Activated CD8-positive, alpha-beta T cell treated with anti-CD3 and anti-CD28 coated beads, Interleukin-2, amount 10 ng/mL, durations not matched to agents 7 days and 5 days (primary cell): ENCODE data around the gene MACROH2A2. TPM values are rescaled to one million over a fixed set of nuclear protein-coding genes. Genes with fewer than 3 reads are reported as not detected.
"Not testable (repeated sequence)": the region's sequence is repeated elsewhere in the genome, so short reads cannot be mapped to it uniquely, and the experiment has no call there.

Experiments
- ATAC-seq: fragments of 150-1000 bp; cut with Tn5 transposase; one replicate; pipeline ENCODE4 v1.10.0; 2021; ENCODE audit warnings: moderate library complexity
- CTCF ChIA-PET: fragments of 350-600 bp; sonication (Branson Sonifier 250); formaldehyde crosslinking; loops from one replicate; lab custom pipeline; 2021; ENCODE audit warnings: antibody characterized with exemption; lab: Charles Lee
- POLR2A ChIA-PET: fragments of 350-600 bp; sonication (Branson Sonifier 250); formaldehyde crosslinking; loops from one replicate; lab custom pipeline; 2021; ENCODE audit warnings: antibody characterized with exemption; lab: Charles Lee
- DNase-seq: peaks from one replicate; pipeline ENCODE4 v3.0.0-alpha.2; 2020
- H3K27ac Mint-ChIP-seq: one replicate; pipeline ENCODE4 v1.8.0; 2021; ENCODE audit warnings: mild to moderate bottlenecking, mixed read lengths
- H3K27me3 Mint-ChIP-seq: one replicate; pipeline ENCODE4 v1.8.0; 2021; ENCODE audit warnings: low read depth, mixed read lengths
- H3K36me3 Mint-ChIP-seq: one replicate; pipeline ENCODE4 v1.8.0; 2021; ENCODE audit warnings: low read depth, mixed read lengths
- H3K4me1 Mint-ChIP-seq: one replicate; pipeline ENCODE4 v1.8.0; 2021; ENCODE audit warnings: low read depth, mixed read lengths
- H3K4me3 Mint-ChIP-seq: one replicate; pipeline ENCODE4 v1.8.0; 2021; ENCODE audit warnings: mild to moderate bottlenecking, mixed read lengths
- H3K9me3 Mint-ChIP-seq: one replicate; pipeline ENCODE4 v1.8.0; 2022; ENCODE audit warnings: mixed read lengths; ENCODE audit not compliant: insufficient read depth
- total RNA-seq, 2 experiments: library from RNA; stranded (reverse); gene quantifications; one replicate each; pipeline ENCODE4 v1.2.3, GENCODE V29; 2021

MACROH2A2 gene
- total RNA-seq, 2 experiments from 2014 or later: 6.2 to 7.4 TPM

DNA sequence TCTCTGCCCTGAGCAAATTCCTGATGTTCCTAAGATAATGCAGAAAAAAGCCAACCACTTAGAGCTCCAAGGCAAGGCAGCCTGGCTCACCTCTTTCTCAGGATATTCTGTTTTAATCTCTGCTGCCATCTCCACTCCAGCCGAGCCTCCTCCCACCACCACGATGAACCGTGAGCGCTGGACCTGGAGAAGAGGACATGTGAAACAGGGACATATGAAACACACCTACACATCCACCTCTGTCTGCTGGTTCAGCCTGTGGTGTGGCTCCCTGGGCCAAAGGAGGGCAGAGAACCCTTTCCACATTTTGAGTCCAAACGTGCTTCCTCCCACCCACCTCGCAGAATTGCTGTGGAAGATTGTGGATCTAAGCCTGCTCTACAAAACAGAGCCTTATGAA is 67.8 kb downstream of the MACROH2A2 start:
- Mint-ChIP-seq H3K27me3 (no peaks in the 10 kb centered on the region), H3K4me1 (peaks cover 22% of the 10 kb centered on the region), H3K9me3 (no peaks in the 10 kb centered on the region), H3K36me3 (peaks cover 14% of the 10 kb centered on the region), H3K4me3 (no peak overlapping the region), H3K27ac (no peak overlapping the region)
- CTCF ChIA-PET: interaction anchor here (1.1 to 6.7 kb wide), 2 partner anchors 25 to 27 kb away, joined by 3 to 97 read pairs; partner anchors contain the start of gene TYSND1
- ATAC-seq: no peak
- POLR2A ChIA-PET: no interaction called here
- DNase-seq: no peak

- POLR2A ChIA-PET: interaction anchor here (0.9 kb wide), 1 partner anchor 23 kb away, joined by 3 read pairs; no protein-coding TSS in a partner anchor
- CTCF ChIA-PET: interaction anchor here (1.1 kb wide), 1 partner anchor 28 kb away, joined by 3 read pairs; no protein-coding TSS in a partner anchor
Observed at GRCh38 chr10:70121281-70121949, 68.8 kb downstream of the MACROH2A2 start.

GRCh38 chr10:70122742-70123141 is 70.1 kb downstream of the MACROH2A2 start:
- ChIA-PET POLR2A (interaction anchor here (0.9 kb wide), 1 partner anchor 21 kb away, joined by 3 read pairs; no protein-coding TSS in a partner anchor), CTCF (interaction anchor here (1.9 kb wide), 1 partner anchor 23 kb away, joined by 11 read pairs; the partner anchor contains the start of gene TYSND1)

More at GRCh38 chr10:70121281-70121949, 68.8 kb downstream of the MACROH2A2 start:
- H3K4me1 Mint-ChIP-seq: peaks cover 20% of the 10 kb centered on the region
- DNase-seq (no peak), ATAC-seq (no peak)
- H3K9me3 Mint-ChIP-seq: no peaks in the 10 kb centered on the region
- no peak overlapping the region for H3K27ac Mint-ChIP-seq
- H3K36me3 Mint-ChIP-seq: peaks cover 14% of the 10 kb centered on the region
- H3K27me3 Mint-ChIP-seq: no peaks in the 10 kb centered on the region
- no peak overlapping the region for H3K4me3 Mint-ChIP-seq

GRCh38 chr10:70123166-70123565 is 70.5 kb downstream of the MACROH2A2 start:
- H3K9me3 Mint-ChIP-seq, H3K27me3 Mint-ChIP-seq, POLR2A ChIA-PET, H3K4me3 Mint-ChIP-seq, ATAC-seq, H3K27ac Mint-ChIP-seq, DNase-seq: not testable (repeated sequence)
- H3K4me1 Mint-ChIP-seq: peaks cover 17% of the 10 kb centered on the region
- peaks cover 14% of the 10 kb centered on the region for H3K36me3 Mint-ChIP-seq
- CTCF ChIA-PET: interaction anchor here (1.0 to 1.9 kb wide), 2 partner anchors 22 to 23 kb away, joined by 3 to 11 read pairs; partner anchors contain the start of gene TYSND1

More at GRCh38 chr10:70122742-70123141, 70.1 kb downstream of the MACROH2A2 start:
- Mint-ChIP-seq H3K36me3 (peaks cover 14% of the 10 kb centered on the region), H3K27me3 (no peaks in the 10 kb centered on the region), H3K4me1 (peaks cover 17% of the 10 kb centered on the region), H3K9me3 (no peaks in the 10 kb centered on the region), H3K27ac (no peak overlapping the region), H3K4me3 (no peak overlapping the region)
- ATAC-seq (no peak), DNase-seq (no peak)

DNA sequence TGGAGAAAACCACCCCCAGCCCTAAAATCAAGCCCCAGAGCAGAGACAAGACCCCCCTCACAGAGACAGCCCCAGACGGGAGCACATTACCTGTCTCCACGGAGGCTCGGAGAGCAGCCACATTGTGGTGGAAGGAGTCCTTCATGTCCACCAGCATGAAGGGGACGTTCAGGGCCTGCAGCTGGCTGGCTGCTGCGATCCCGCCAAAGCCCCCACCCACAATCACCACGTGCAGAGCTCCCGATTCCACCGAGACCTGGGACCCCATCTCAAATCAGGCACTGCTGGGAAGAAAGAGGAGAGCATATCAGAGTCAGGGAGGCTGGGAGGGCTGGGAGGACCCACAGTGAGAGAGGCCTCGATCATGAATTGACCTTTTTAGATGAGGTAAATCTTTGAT is 71.2 kb downstream of the MACROH2A2 start:
- DNase-seq (no peak), ATAC-seq (no peak)
- ChIA-PET POLR2A (no interaction called here), CTCF (interaction anchor here (1.0 to 4.4 kb wide), 3 partner anchors 7 to 22 kb away, joined by 3 to 38 read pairs (median 11); partner anchors contain the start of gene TYSND1)
- peaks cover 17% of the 10 kb centered on the region for H3K4me1 Mint-ChIP-seq
- peaks cover 14% of the 10 kb centered on the region for H3K36me3 Mint-ChIP-seq
- no peaks in the 10 kb centered on the region for H3K9me3 Mint-ChIP-seq
- no peaks in the 10 kb centered on the region for H3K27me3 Mint-ChIP-seq
- H3K27ac Mint-ChIP-seq: no peak overlapping the region
- H3K4me3 Mint-ChIP-seq: no peak overlapping the region

GRCh38 chr10:70124415-70124814 is 71.8 kb downstream of the MACROH2A2 start:
- Mint-ChIP-seq H3K27ac (no peak overlapping the region), H3K27me3 (no peaks in the 10 kb centered on the region), H3K9me3 (no peaks in the 10 kb centered on the region), H3K4me3 (no peak overlapping the region), H3K36me3 (peaks cover 14% of the 10 kb centered on the region), H3K4me1 (peaks cover 17% of the 10 kb centered on the region)
- ATAC-seq: no peak
- POLR2A ChIA-PET: no interaction called here
- DNase-seq: no peak
- CTCF ChIA-PET: interaction anchor here (4.4 kb wide), 1 partner anchor 8 kb away, joined by 38 read pairs; no protein-coding TSS in a partner anchor

DNA sequence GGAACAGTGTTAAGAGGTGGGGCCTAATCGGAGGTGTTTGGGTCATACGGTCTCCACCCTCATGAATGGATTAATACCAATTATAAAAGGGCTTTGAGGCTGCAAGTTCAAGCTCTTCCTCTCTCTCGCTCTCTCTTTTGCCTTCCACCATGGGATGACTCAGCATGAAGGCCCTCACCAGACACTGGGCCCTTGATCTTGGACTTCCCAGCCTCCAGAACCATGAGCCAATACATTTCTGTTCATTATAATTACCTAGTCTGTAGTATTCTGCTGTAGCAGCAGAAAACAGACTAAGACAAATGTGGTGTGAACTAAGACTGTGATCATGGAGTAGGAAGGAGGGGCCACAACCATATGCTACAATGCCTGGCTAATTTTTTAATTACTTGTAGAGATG is 72.3 kb downstream of the MACROH2A2 start:
- Mint-ChIP-seq H3K27ac (no peak overlapping the region), H3K4me3 (no peak overlapping the region), H3K4me1 (peaks cover 17% of the 10 kb centered on the region), H3K36me3 (peaks cover 14% of the 10 kb centered on the region), H3K9me3 (no peaks in the 10 kb centered on the region), H3K27me3 (no peaks in the 10 kb centered on the region)
- ChIA-PET CTCF (interaction anchor here (4.4 kb wide), 1 partner anchor 8 kb away, joined by 38 read pairs; no protein-coding TSS in a partner anchor), POLR2A (no interaction called here)
- ATAC-seq (no peak), DNase-seq (no peak)

- peaks cover 7% of the 10 kb centered on the region for H3K36me3 Mint-ChIP-seq
- peak overlapping the region; percentile 54 for H3K27ac Mint-ChIP-seq
- POLR2A ChIA-PET: no interaction called here
- H3K4me1 Mint-ChIP-seq: peaks cover 22% of the 10 kb centered on the region
- DNase-seq (no peak), ATAC-seq (no peak)
- no peak overlapping the region for H3K4me3 Mint-ChIP-seq
- CTCF ChIA-PET: interaction anchor here (1.5 to 4.4 kb wide), 2 partner anchors 9 to 96 kb away, joined by 3 to 38 read pairs; no protein-coding TSS in a partner anchor
- no peaks in the 10 kb centered on the region for H3K9me3 Mint-ChIP-seq
- H3K27me3 Mint-ChIP-seq: no peaks in the 10 kb centered on the region
Observed at GRCh38 chr10:70125918-70126552, 73.4 kb downstream of the MACROH2A2 start.

- POLR2A ChIA-PET: no interaction called here
- H3K27me3 Mint-ChIP-seq: no peaks in the 10 kb centered on the region
- H3K4me1 Mint-ChIP-seq: peaks cover 30% of the 10 kb centered on the region
- ATAC-seq (no peak), DNase-seq (no peak)
- H3K36me3 Mint-ChIP-seq: peaks cover 7% of the 10 kb centered on the region
- CTCF ChIA-PET: interaction anchor here (1.5 to 4.4 kb wide), 2 partner anchors 10 to 95 kb away, joined by 3 to 38 read pairs; no protein-coding TSS in a partner anchor
- H3K4me3 Mint-ChIP-seq: no peak overlapping the region
- H3K9me3 Mint-ChIP-seq: no peaks in the 10 kb centered on the region
- H3K27ac Mint-ChIP-seq: no peak overlapping the region
Observed at GRCh38 chr10:70126700-70127395, 74.2 kb downstream of the MACROH2A2 start.

DNA sequence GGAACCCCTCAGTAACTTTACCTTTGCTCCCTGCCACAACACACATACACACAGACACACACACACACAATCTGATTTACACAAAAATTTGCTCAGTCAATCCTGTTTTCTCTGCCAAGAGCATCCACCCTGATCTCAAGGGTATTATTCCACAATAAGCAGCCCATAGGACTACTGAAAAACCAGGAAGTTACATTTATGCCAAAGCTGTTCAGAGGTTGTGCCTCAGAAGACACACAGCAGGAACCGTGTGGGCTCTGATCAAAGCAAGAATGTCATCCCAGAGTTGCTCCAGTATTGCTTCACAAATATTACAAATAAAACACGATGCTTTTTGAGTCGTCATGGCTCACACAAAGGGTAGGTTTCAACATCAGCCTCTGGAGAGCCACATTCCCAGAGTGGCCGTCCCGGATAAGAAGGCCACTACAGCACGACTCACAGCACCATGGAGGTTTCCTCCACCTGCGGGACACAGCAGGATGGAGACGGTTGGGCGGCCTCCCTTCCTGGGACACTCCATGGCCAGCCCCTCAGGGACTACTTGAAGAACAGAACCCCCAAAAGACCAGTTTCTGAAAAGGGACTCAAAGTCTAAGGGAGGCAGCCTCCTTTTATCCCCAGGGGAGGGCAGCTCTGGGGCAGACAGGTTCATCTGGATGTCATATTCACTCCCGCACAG is 78.4 kb downstream of the MACROH2A2 start:
- Mint-ChIP-seq H3K4me1 (peaks cover 35% of the 10 kb centered on the region), H3K27ac (no peak overlapping the region), H3K27me3 (no peaks in the 10 kb centered on the region), H3K9me3 (no peaks in the 10 kb centered on the region), H3K4me3 (peak overlapping the region; percentile 85), H3K36me3 (peaks cover 2% of the 10 kb centered on the region)
- no peak for DNase-seq
- POLR2A ChIA-PET: no interaction called here
- CTCF ChIA-PET: interaction anchor here (1.6 to 2.9 kb wide), 3 partner anchors 14 to 16 kb away, joined by 6 to 19 read pairs (median 6); partner anchors contain the start of gene TYSND1
- ATAC-seq: no peak

DNA sequence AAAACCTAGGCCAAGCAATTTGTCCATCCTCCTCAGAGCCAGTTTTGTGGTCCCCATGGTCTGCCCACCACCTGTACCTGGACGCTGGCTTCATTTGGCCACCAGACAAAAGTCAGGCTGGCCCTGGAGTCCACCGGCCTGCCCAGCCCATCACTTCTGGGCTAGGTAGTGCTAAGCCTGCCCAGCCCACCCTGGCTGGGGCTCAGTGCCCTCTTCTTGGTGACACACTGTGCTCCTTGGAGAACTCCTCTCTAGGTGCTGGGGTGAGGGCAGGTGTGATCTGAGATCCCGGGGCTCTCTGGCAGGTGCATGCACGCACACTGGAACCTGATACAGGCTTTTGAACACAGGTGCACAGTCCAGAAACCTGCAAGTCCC is 78.9 kb downstream of the MACROH2A2 start:
- DNase-seq (no peak), ATAC-seq (no peak)
- H3K27me3 Mint-ChIP-seq: no peaks in the 10 kb centered on the region
- H3K9me3 Mint-ChIP-seq: no peaks in the 10 kb centered on the region
- POLR2A ChIA-PET: no interaction called here
- peak overlapping the region; percentile 85 for H3K4me3 Mint-ChIP-seq
- peak overlapping the region; percentile 89 for H3K27ac Mint-ChIP-seq
- CTCF ChIA-PET: interaction anchor here (1.6 to 2.9 kb wide), 2 partner anchors 13 to 15 kb away, joined by 6 to 19 read pairs; no protein-coding TSS in a partner anchor
- peaks cover 31% of the 10 kb centered on the region for H3K4me1 Mint-ChIP-seq
- peaks cover 3% of the 10 kb centered on the region for H3K36me3 Mint-ChIP-seq
